GM12873 (cell line): ENCODE data around the gene EEFSEC.

Experiments
- TF ChIP-seq, protein P1 (sequence below): IDR thresholded peaks from 2 replicates; pipeline ENCODE4 v1.5.1; 2012; ENCODE audit warnings: low read depth, mild to moderate bottlenecking, moderate library complexity, low read length, control low read depth; ENCODE audit not compliant: insufficient read depth; ENCODE audit errors: missing control alignments

The EEFSEC gene

DNA sequence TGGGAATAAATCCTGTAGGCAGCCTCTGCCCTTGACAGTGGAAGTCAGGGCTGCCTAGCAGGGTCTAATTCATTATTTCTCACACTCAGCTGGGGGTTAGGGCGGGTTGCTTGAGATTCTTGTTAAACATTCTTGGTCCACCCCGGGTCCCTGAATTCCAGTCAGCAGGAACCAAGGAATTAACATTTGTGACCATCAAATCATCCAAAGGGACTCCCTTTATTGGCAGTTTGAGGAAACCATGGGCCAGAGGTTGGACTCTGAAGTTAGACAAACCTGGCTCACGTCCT, 122.8 kb downstream of the EEFSEC start:
- TF ChIP-seq, protein P1, sequence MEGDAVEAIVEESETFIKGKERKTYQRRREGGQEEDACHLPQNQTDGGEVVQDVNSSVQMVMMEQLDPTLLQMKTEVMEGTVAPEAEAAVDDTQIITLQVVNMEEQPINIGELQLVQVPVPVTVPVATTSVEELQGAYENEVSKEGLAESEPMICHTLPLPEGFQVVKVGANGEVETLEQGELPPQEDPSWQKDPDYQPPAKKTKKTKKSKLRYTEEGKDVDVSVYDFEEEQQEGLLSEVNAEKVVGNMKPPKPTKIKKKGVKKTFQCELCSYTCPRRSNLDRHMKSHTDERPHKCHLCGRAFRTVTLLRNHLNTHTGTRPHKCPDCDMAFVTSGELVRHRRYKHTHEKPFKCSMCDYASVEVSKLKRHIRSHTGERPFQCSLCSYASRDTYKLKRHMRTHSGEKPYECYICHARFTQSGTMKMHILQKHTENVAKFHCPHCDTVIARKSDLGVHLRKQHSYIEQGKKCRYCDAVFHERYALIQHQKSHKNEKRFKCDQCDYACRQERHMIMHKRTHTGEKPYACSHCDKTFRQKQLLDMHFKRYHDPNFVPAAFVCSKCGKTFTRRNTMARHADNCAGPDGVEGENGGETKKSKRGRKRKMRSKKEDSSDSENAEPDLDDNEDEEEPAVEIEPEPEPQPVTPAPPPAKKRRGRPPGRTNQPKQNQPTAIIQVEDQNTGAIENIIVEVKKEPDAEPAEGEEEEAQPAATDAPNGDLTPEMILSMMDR = no peak

DNA sequence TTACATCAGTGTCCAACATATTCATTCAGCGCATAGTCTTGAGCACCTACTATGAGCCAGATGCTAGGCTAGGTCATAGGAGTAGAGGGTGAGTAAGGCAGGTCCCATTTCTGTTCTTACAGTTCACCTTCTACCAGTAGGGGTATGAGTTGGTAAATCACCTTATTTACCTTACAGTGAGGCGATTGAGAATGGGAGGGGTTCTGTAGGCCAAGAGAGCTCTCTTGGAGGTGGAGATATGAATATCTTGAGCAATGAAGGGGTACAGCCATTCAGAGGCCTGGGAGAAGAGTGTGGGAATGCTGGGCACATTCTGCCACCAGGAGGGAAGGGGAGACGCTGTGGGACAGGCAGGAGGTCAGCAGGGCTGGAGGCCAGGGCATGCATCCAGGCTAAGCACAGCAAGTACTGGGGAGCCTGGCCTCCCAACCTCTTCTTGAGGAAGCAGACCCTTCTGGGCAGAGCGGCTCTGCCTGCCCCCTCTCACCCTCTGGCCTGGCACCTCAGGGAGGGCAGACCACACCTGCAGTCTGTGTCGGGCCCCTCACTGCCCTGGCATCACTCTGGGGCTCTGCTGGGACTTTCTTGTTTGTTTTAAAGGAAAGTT, 123.4 kb downstream of the EEFSEC start:
- TF ChIP-seq, protein P1 = no peak

- TF ChIP-seq, protein P1 = no peak
Measured at GRCh38 chr3:128277378-128278069, 124.2 kb downstream of the EEFSEC start.

DNA sequence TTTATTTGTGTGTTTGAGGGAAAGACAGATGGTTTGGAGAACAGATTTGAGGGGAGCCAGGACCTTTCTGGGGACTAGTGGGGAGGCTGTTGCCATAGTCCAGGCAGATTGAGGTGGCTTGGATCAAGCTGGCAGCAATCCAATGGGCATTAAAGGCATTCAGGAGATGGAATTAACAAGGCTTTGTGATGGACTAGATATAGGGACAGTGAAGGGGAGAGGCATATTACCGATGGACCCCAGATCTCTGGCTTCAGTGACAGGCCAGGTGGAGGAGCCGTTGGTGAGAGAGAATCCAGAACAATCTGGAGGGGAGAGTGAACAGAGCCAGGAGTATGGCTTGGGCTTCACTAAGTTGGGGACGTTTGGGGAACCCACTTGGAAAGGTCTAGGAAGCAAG, 124.8 kb downstream of the EEFSEC start:
- TF ChIP-seq, protein P1 = no peak

GRCh38 chr3:128278761-128279600, 125.7 kb downstream of the EEFSEC start:
- TF ChIP-seq, protein P1 = no peak

DNA sequence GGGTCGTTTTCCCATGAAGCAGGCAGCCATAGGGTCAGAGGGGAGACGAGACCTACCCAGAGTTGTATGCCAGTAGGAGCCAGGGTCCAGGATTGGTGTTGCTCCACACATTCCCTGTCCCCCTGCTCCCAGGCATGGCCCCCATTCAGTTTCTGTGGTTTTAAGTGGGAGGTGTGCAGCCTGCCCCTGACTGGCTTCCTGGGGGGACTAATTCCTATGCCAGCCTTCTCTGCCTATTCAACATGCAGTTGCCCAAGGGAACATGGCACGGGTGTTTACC, 126.3 kb downstream of the EEFSEC start:
- TF ChIP-seq, protein P1 = no peak

DNA sequence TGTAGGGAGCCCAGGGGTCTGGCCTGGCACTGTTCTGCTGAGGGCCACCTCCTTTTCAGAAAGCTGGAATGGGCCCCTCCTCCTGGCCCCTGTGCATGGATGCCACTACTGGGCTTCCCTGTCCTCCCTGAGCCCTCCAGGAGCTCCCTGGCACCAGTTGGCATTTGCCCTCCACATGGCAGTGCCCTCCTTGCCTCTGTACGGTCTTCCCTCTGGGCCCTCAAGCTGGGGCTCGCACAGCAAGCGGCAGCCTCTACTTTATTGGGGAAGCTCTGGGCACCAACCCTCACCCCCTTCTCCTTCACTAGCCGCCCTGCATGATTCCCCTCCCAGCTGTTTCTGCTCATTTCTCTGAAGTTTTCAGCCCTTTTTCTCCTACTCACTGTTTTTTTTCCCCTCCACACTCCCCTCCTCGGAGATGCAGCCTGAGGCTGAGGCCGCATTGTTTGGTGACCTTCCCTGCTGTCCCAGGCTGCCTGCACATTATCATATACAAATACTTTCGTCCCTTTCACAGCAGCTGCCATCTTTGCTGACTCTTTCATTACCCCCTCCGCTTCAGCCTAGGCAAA, 127.3 kb downstream of the EEFSEC start:
- TF ChIP-seq, protein P1 = no peak
